NCI-H524 treated with DMSO at 0.1 percent for 48 hours (cell line): ENCODE data around the gene TRIM49D2.
"Not testable (repeated sequence)": the region's sequence is repeated elsewhere in the genome, so short reads cannot be mapped to it uniquely, and the experiment has no call there.

Source experiments
- DNase-seq: peaks from one replicate; lab custom pipeline; 2025; lab: John Stamatoyannopoulos, UW

Gene TRIM49D2, protein sequence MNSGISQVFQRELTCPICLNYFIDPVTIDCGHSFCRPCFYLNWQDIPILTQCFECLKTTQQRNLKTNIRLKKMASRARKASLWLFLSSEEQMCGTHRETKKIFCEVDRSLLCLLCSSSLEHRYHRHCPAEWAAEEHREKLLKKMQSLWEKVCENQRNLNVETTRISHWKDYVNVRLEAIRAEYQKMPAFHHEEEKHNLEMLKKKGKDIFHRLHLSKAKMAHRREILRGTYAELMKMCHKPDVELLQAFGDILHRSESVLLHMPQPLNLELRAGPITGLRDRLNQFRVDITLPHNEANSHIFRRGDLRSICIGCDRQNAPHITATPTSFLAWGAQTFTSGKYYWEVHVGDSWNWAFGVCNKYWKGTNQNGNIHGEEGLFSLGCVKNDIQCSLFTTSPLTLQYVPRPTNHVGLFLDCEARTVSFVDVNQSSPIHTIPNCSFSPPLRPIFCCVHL

GRCh38 chr11:89923764-89924163, at the start of gene TRIM49D2:
TSS of gene TRIM49D2 (plus strand) at chr11:89924064. CDS start at chr11:89926762, 2,698 bp downstream.
- DNase-seq, result not testable (repeated sequence)

DNA sequence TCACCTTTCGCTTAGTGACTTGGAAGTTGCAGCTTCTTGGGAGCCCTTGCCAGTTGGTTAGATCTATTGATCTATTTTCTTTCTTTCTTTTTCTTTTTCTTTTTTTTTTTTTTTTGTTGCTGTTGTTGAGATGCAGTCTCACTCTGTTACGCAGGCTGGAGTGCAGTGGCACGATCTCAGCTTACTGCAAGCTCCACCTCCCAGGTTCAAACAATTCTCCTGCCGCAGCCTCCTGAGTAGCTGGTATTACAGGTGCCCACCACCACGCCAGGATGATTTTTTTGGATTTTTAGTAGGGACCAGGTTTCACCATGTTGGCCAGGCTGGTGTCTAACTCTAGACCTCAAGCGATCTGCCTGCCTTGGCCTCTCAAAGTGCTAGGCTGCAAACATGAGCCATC, 46.4 kb upstream of the TRIM49D2 start:
- not testable (repeated sequence) for DNase-seq

GRCh38 chr11:89893245-89893644, 30.6 kb upstream of the TRIM49D2 start:
- not testable (repeated sequence) for DNase-seq

- not testable (repeated sequence) for DNase-seq
Measured at GRCh38 chr11:89900809-89901208, 23.1 kb upstream of the TRIM49D2 start.

DNA sequence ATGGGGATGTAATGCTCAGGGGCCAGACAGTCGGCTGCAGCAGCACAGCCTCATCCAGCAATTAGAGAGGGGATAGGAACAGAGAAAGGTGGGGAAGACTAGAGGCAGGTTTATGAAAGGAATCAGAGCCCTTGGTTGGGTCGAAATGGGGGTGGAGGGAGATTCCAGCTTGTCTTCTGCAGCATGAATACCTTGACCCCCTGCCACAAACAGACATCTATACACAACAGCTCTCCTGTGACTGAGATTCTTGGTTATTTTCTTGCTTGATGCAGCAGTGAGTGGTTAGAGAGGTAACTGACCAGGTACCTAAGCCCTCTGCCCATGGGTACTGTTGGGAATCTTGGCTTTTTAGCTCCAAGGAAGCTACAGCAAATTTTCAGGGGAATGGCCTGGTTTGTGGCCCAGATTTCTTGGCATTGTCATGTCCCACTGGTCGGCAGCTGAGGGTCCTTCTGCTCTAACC, 1.6 kb upstream of the TRIM49D2 start, which contains the start of gene TRIM49D1:
Gene TRIM49D1 (minus strand): TSS at position 51 of the 466 bp plus-strand sequence. CDS start 4,535 bp downstream, outside the sequence.
- DNase-seq, result no peak

DNA sequence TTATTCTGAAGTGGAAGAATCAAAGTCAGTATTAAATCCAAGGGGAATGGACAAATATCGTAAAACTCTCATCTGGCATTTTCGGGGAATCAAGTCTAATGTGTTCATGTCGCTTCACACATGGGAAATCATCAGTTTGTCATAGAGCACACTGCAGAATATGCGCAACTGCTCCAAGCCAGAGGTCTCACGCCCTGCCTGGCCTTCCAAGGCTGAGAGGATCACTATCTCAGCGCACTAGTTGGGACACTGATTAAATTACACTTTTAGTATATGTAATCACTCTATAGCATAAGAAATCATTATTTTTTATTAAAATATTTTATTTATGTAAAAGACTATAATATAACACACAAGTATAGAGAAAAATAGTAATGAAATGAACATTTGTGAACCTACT, 37.0 kb downstream of the TRIM49D2 start:
- not testable (repeated sequence) for DNase-seq

- DNase-seq, result not testable (repeated sequence)
Measured at GRCh38 chr11:89965737-89966136, 41.9 kb downstream of the TRIM49D2 start, which contains the start of gene TRIM64. TSS of gene TRIM64 (plus strand) at chr11:89966037. CDS start at chr11:89968504, 2,467 bp downstream.
